Mesothelial cell of epicardium (in vitro differentiated cells): Measurements from ENCODE around the gene P2RY1. TPM values are rescaled to one million over a fixed set of nuclear protein-coding genes. Genes with fewer than 3 reads are reported as not detected.

Experiments
- DNase-seq, 2 experiments: peaks; one replicate each; pipeline ENCODE4 v3.0.0; 2021; ENCODE audit warnings: low spot score in 2 of 2; ENCODE audit not compliant: unreplicated experiment in 2 of 2
- H3K27ac Mint-ChIP-seq: 2 replicates; pipeline ENCODE4 v1.8.0; 2021; ENCODE audit warnings: mixed read lengths
- H3K27me3 Mint-ChIP-seq: 2 replicates; pipeline ENCODE4 v1.8.0; 2021; ENCODE audit warnings: low read depth, mixed read lengths
- H3K36me3 Mint-ChIP-seq: 2 replicates; pipeline ENCODE4 v1.8.0; 2021; ENCODE audit warnings: mixed read lengths
- H3K4me1 Mint-ChIP-seq: 2 replicates; pipeline ENCODE4 v1.8.0; 2021; ENCODE audit warnings: mixed read lengths
- H3K4me3 Mint-ChIP-seq: 2 replicates; pipeline ENCODE4 v1.8.0; 2021; ENCODE audit warnings: mild to moderate bottlenecking, moderate library complexity, mixed read lengths
- H3K9me3 Mint-ChIP-seq: 2 replicates; pipeline ENCODE4 v1.8.0; 2021; ENCODE audit warnings: mixed read lengths
- CTCF ChIP-seq: fragments of 200-600 bp; sonication (generic); IDR thresholded peaks from one replicate; pipeline ENCODE4 v1.5.0; 2021; ENCODE audit warnings: antibody characterized with exemption; ENCODE audit not compliant: unreplicated experiment
- total RNA-seq: library from RNA; stranded (reverse); gene quantifications from 3 replicates; pipeline ENCODE4 v1.2.1, GENCODE V29; 2021

Gene P2RY1
- total RNA-seq, 1 donor from 2014 or later: 8.5 TPM

- peaks cover 4% of the 10 kb centered on the region for H3K4me1 Mint-ChIP-seq
Measured at GRCh38 chr3:152830245-152830644, 4.7 kb upstream of the P2RY1 start.

GRCh38 chr3:152832046-152832445 lies 2.9 kb upstream of the P2RY1 start:
- no peaks in the 10 kb centered on the region for H3K9me3 Mint-ChIP-seq
- TF ChIP-seq CTCF: no peak
- no peak overlapping the region for H3K4me3 Mint-ChIP-seq
- peaks cover 11% of the 10 kb centered on the region for H3K4me1 Mint-ChIP-seq
- no peaks in the 10 kb centered on the region for H3K36me3 Mint-ChIP-seq
- DNase-seq: no peak
- H3K27ac Mint-ChIP-seq: no peak overlapping the region
- peaks cover 23% of the 10 kb centered on the region for H3K27me3 Mint-ChIP-seq

More at GRCh38 chr3:152830245-152830644, 4.7 kb upstream of the P2RY1 start:
- no peak for DNase-seq
- no peaks in the 10 kb centered on the region for H3K36me3 Mint-ChIP-seq
- H3K9me3 Mint-ChIP-seq: no peaks in the 10 kb centered on the region
- no peak overlapping the region for H3K4me3 Mint-ChIP-seq
- peaks cover 7% of the 10 kb centered on the region for H3K27me3 Mint-ChIP-seq
- H3K27ac Mint-ChIP-seq: no peak overlapping the region
- TF ChIP-seq CTCF: no peak

- Mint-ChIP-seq H3K9me3 (no peaks in the 10 kb centered on the region), H3K27me3 (peaks cover 32% of the 10 kb centered on the region), H3K4me1 (peaks cover 11% of the 10 kb centered on the region), H3K27ac (no peak overlapping the region), H3K36me3 (no peaks in the 10 kb centered on the region), H3K4me3 (no peak overlapping the region)
- TF ChIP-seq CTCF: no peak
- DNase-seq: no peak
Measured at GRCh38 chr3:152833089-152833488, 1.8 kb upstream of the P2RY1 start.

- no peak for TF ChIP-seq CTCF
- Mint-ChIP-seq H3K27ac (peak overlapping the region; percentile 95), H3K4me3 (peak overlapping the region; percentile 84), H3K36me3 (no peaks in the 10 kb centered on the region), H3K4me1 (peaks cover 15% of the 10 kb centered on the region), H3K27me3 (peaks cover 42% of the 10 kb centered on the region), H3K9me3 (no peaks in the 10 kb centered on the region)
- peak in 1 of 2 experiments; percentile 25 for DNase-seq
Measured at GRCh38 chr3:152834191-152834775, 648 bp upstream of the P2RY1 start.

GRCh38 chr3:152835601-152836102 lies 721 bp downstream of the P2RY1 start:
- Mint-ChIP-seq H3K9me3 (no peaks in the 10 kb centered on the region), H3K4me3 (peak overlapping the region; percentile 84), H3K27ac (no peak overlapping the region), H3K27me3 (peaks cover 42% of the 10 kb centered on the region), H3K4me1 (peaks cover 18% of the 10 kb centered on the region), H3K36me3 (no peaks in the 10 kb centered on the region)
- TF ChIP-seq CTCF: no peak
- peak in 1 of 2 experiments; percentile 23 for DNase-seq
